H1 (cell line): Measurements from ENCODE around the gene DDX11. TPM values are rescaled to one million over a fixed set of nuclear protein-coding genes. Genes with fewer than 3 reads are reported as not detected.
"Not testable (repeated sequence)": the region's sequence is repeated elsewhere in the genome, so short reads cannot be mapped to it uniquely, and the experiment has no call there.

ENCODE experiments used
- CTCF ChIA-PET: fragments of 300-600 bp; sonication (Branson Sonifier 250); formaldehyde crosslinking; loops from one replicate; lab custom pipeline; 2021; ENCODE audit not compliant: partially characterized antibody; lab: Charles Lee
- POLR2A ChIA-PET: fragments of 300-600 bp; sonication (Branson Sonifier 250); formaldehyde crosslinking; loops from one replicate; lab custom pipeline; 2021; ENCODE audit warnings: inconsistent platforms; ENCODE audit not compliant: partially characterized antibody; lab: Charles Lee
- DNase-seq, 2 experiments: peaks; one replicate each; pipeline versions ENCODE4 v3.0.0 to v3.0.0-alpha.2; 2010 to 2022; ENCODE audit warnings: low spot score in 2 of 2, low read depth in 1 of 2, mixed read lengths in 1 of 2
- FAIRE-seq: peaks from 2 replicates; lab custom pipeline; 2011; peaks lifted over from hg19 to GRCh38; lab: Jason Lieb, UNC
- H2AFZ ChIP-seq: 2 replicates; pipeline ENCODE4 v1.8.1; 2012; ENCODE audit warnings: low read length, inconsistent platforms
- H2AK5ac ChIP-seq: 2 replicates; pipeline ENCODE4 v1.6.1; 2013; ENCODE audit warnings: low read depth, low read length
- H2BK120ac ChIP-seq: replicated peaks from 2 replicates; pipeline ENCODE3; 2013; ENCODE audit warnings: low read depth, low read length, inconsistent platforms
- H2BK12ac ChIP-seq: 2 replicates; pipeline ENCODE4 v1.6.1; 2013; ENCODE audit warnings: low read depth, low read length
- H2BK15ac ChIP-seq: 2 replicates; pipeline ENCODE4 v1.6.1; 2013; ENCODE audit warnings: low read length
- H2BK20ac ChIP-seq: 2 replicates; pipeline ENCODE4 v1.6.1; 2013; ENCODE audit warnings: low read length
- H2BK5ac ChIP-seq: 2 replicates; pipeline ENCODE4 v1.6.1; 2013; ENCODE audit warnings: low read depth, low read length
- H3K14ac ChIP-seq: 2 replicates; pipeline ENCODE4 v1.6.1; 2013; ENCODE audit warnings: inconsistent platforms; ENCODE audit not compliant: insufficient read length
- H3K18ac ChIP-seq: 2 replicates; pipeline ENCODE4 v1.6.1; 2013; ENCODE audit warnings: low read length; ENCODE audit errors: extremely low read depth
- H3K23ac ChIP-seq: 2 replicates; pipeline ENCODE4 v1.6.1; 2013; ENCODE audit warnings: inconsistent platforms; ENCODE audit not compliant: insufficient read length
- H3K23me2 ChIP-seq: 2 replicates; pipeline ENCODE4 v1.6.1; 2013; ENCODE audit warnings: low read depth, low read length
- H3K27ac ChIP-seq: 2 replicates; pipeline ENCODE4 v1.6.1; 2011; ENCODE audit warnings: low read depth, low read length, inconsistent platforms
- H3K27me3 ChIP-seq, 4 experiments: replicated peaks in 1 of 4; 1 replicate in 1 of 4; 2 replicates in 3 of 4; pipeline versions ENCODE4 v1.6.1 to v1.8.1; 2011 to 2013; ENCODE audit warnings: low read length in 3 of 4, mild to moderate bottlenecking in 3 of 4, inconsistent platforms in 2 of 4, mixed read lengths in 2 of 4, moderate library complexity in 1 of 4; ENCODE audit not compliant: control insufficient read depth in 3 of 4, insufficient read depth in 3 of 4; ENCODE audit errors: extremely low read depth in 1 of 4
- H3K36me3 ChIP-seq, 4 experiments: 2 replicates each; pipeline versions ENCODE4 v1.6.1 to v1.8.1; 2011 to 2013; ENCODE audit warnings: mild to moderate bottlenecking in 4 of 4, low read length in 3 of 4, moderate library complexity in 2 of 4, control low read depth in 1 of 4, inconsistent platforms in 1 of 4; ENCODE audit not compliant: insufficient read depth in 4 of 4, control insufficient read depth in 2 of 4
- H3K4ac ChIP-seq: replicated peaks from 2 replicates; pipeline ENCODE3; 2013; ENCODE audit warnings: low read length, low read depth, mixed read lengths, inconsistent platforms; ENCODE audit not compliant: insufficient read length
- H3K4me1 ChIP-seq, 4 experiments: replicated peaks in 1 of 4; 1 replicate in 1 of 4; 2 replicates in 3 of 4; pipeline versions ENCODE4 v1.6.1 to v1.8.1; 2011 to 2013; ENCODE audit warnings: low read length in 3 of 4, inconsistent platforms in 2 of 4, mixed read lengths in 1 of 4; ENCODE audit not compliant: insufficient read depth in 4 of 4, control insufficient read depth in 3 of 4
- H3K4me2 ChIP-seq, 2 experiments: 2 replicates each; pipeline versions ENCODE4 v1.6.1 to v1.8.1; 2011 to 2013; ENCODE audit warnings: low read depth in 2 of 2, low read length in 2 of 2, control low read depth in 1 of 2, inconsistent platforms in 1 of 2, mild to moderate bottlenecking in 1 of 2; ENCODE audit not compliant: insufficient read depth in 1 of 2
- H3K4me3 ChIP-seq, 4 experiments: fragments of 200-600, 300-600 bp in 1 of 4; sonication (generic), shearing (Covaris generic), sonication (Bioruptor Twin) in 1 of 4; 2 replicates each; pipeline versions ENCODE4 v1.5.1 to v1.8.1; 2011 to 2016; ENCODE audit warnings: low read length in 4 of 4, low read depth in 3 of 4, control low read depth in 2 of 4, inconsistent platforms in 2 of 4, mild to moderate bottlenecking in 2 of 4, mixed read lengths in 1 of 4, moderate library complexity in 1 of 4; ENCODE audit not compliant: insufficient read depth in 2 of 4; ENCODE audit errors: extremely low read depth in 1 of 4
- H3K56ac ChIP-seq: replicated peaks from 2 replicates; pipeline ENCODE3; 2013; ENCODE audit warnings: low read depth, mild to moderate bottlenecking, mixed read lengths, low read length, inconsistent platforms; ENCODE audit not compliant: insufficient read length
- H3K79me1 ChIP-seq: 2 replicates; pipeline ENCODE4 v1.6.1; 2013; ENCODE audit warnings: low read depth, low read length, control low read depth
- H3K79me2 ChIP-seq, 2 experiments: 2 replicates each; pipeline versions ENCODE4 v1.6.1 to v1.8.1; 2012 to 2013; ENCODE audit warnings: low read length in 2 of 2, mild to moderate bottlenecking in 2 of 2, inconsistent platforms in 1 of 2; ENCODE audit not compliant: insufficient read depth in 2 of 2, control insufficient read depth in 1 of 2
- H3K9ac ChIP-seq, 4 experiments: replicated peaks in 1 of 4; 1 replicate in 1 of 4; 2 replicates in 3 of 4; pipeline versions ENCODE4 v1.6.1 to v1.8.1; 2011 to 2013; ENCODE audit warnings: low read depth in 3 of 4, low read length in 3 of 4, control low read depth in 2 of 4, mild to moderate bottlenecking in 2 of 4, moderate library complexity in 2 of 4, inconsistent platforms in 1 of 4; ENCODE audit errors: extremely low read depth in 1 of 4
- H3K9me3 ChIP-seq, 2 experiments: 2 replicates each; pipeline versions ENCODE4 v1.6.1 to v1.8.1; 2012 to 2013; ENCODE audit warnings: mild to moderate bottlenecking in 2 of 2, moderate library complexity in 2 of 2, control low read depth in 1 of 2, inconsistent platforms in 1 of 2, low read depth in 1 of 2, low read length in 1 of 2, mixed read lengths in 1 of 2; ENCODE audit not compliant: insufficient read depth in 2 of 2
- H4K20me1 ChIP-seq, 2 experiments: replicated peaks in 1 of 2; 2 replicates each; pipeline versions ENCODE3 to v1.8.1; 2011 to 2013; ENCODE audit warnings: inconsistent platforms in 2 of 2, low read length in 2 of 2, mild to moderate bottlenecking in 1 of 2; ENCODE audit not compliant: insufficient read depth in 2 of 2, control insufficient read depth in 1 of 2
- H4K5ac ChIP-seq: 2 replicates; pipeline ENCODE4 v1.6.1; 2013; ENCODE audit warnings: low read length, low read depth, mixed read lengths, inconsistent platforms; ENCODE audit not compliant: insufficient read length
- H4K8ac ChIP-seq: 2 replicates; pipeline ENCODE4 v1.8.0; 2013; ENCODE audit warnings: mild to moderate bottlenecking, moderate library complexity, low read length, inconsistent platforms; ENCODE audit not compliant: insufficient read depth; ENCODE audit errors: extremely low read depth
- H4K91ac ChIP-seq: replicated peaks from 2 replicates; pipeline ENCODE3; 2013; ENCODE audit warnings: low read length, mixed read lengths, inconsistent platforms; ENCODE audit not compliant: insufficient read length
- WGBS, 2 experiments: shearing (Covaris generic) in 1 of 2; methylation state at CpG; one replicate each; pipeline versions ENCODE4 v1.1.6 to v1.1.7; 2013 to 2015; ENCODE audit warnings: low lambda C conversion rate in 2 of 2, mixed read lengths in 2 of 2, inconsistent platforms in 1 of 2, low coverage in 1 of 2, missing lambda C conversion rate in 1 of 2; ENCODE audit not compliant: insufficient replicate concordance in 2 of 2, insufficient coverage in 1 of 2, insufficient read length in 1 of 2; ENCODE audit errors: extremely low coverage in 1 of 2, missing lambda C conversion rate in 1 of 2; 5-methylcytosine and 5-hydroxymethylcytosine counted together
- polyA plus RNA-seq, 7 experiments: library from polyadenylated mRNA; depleted of rRNA in 3 of 7; stranded (reverse) in 5 of 7; unstranded in 2 of 7; fragments of >200 nt in 5 of 7; fragments of 200-250 nt in 2 of 7; gene quantifications; 1 replicate in 5 of 7; 2 replicates in 1 of 7; 4 replicates in 1 of 7; pipeline versions ENCODE4 v1.2.1 to v1.2.3, GENCODE V29; 2011 to 2013; ENCODE audit warnings: missing spikeins in 2 of 7, mixed read lengths in 2 of 7
- total RNA-seq: library from RNA; stranded (reverse); fragmentation: NEBNext Ultra II Directional; extraction: Animal tissue kit (Norgen Biotek cat#: 25700); gene quantifications from 2 replicates; pipeline ENCODE4 v1.2.1, GENCODE V29; 2021

Gene DDX11
- total and polyA plus RNA-seq, 2 of the 8 experiments (the other 6 are each of a cell fraction or from before 2014, with no cell fraction given) = 61.6 to 141 TPM

GRCh38 chr12:31070971-31071740 lies 2.5 kb upstream of the DDX11 start:
- FAIRE-seq, H3K36me3 ChIP-seq, H2BK120ac ChIP-seq, H3K27ac ChIP-seq, H3K4me3 ChIP-seq, H2BK15ac ChIP-seq, H2AK5ac ChIP-seq, H4K20me1 ChIP-seq, H3K56ac ChIP-seq, H2AFZ ChIP-seq, H3K9ac ChIP-seq, H3K79me1 ChIP-seq, H3K23me2 ChIP-seq, H2BK5ac ChIP-seq, H3K4me2 ChIP-seq, H4K5ac ChIP-seq, H4K8ac ChIP-seq, H2BK12ac ChIP-seq, H3K27me3 ChIP-seq, H4K91ac ChIP-seq, H3K18ac ChIP-seq, H3K4me1 ChIP-seq, H3K9me3 ChIP-seq, H2BK20ac ChIP-seq, POLR2A ChIA-PET, H3K4ac ChIP-seq, DNase-seq, H3K23ac ChIP-seq, H3K14ac ChIP-seq: not testable (repeated sequence)
- 95% methylated on average over 12 of the region's 53 CpGs; no CpG with 5 or more reads in 1 of the 2 experiments for WGBS, 2 experiments
- peaks cover 0 to 18% of the 10 kb centered on the region in 2 experiments; a peak in 3 of 4 replicates for H3K79me2 ChIP-seq
- CTCF ChIA-PET = interaction anchor here (0.6 to 1.6 kb wide), 3 partner anchors 17 to 273 kb away, joined by 3 to 4 read pairs (median 3); no protein-coding TSS in a partner anchor
